T-helper 22 cell (primary cell): ENCODE measurements around the gene JAZF1.

ENCODE experiments used
- DNase-seq: peaks from one replicate; pipeline ENCODE4 v3.0.0-alpha.2; 2020; ENCODE audit warnings: low read depth

Gene JAZF1

GRCh38 chr7:28165961-28166955 is 14.3 kb downstream of the JAZF1 start:
- no peak for DNase-seq

- DNase-seq = no peak
These were observed 15.3 kb downstream of the JAZF1 start for GRCh38 chr7:28165261-28165660.

- DNase-seq = no peak
These were observed 16.6 kb downstream of the JAZF1 start for GRCh38 chr7:28163949-28164348.

- no peak for DNase-seq
These were observed 19.3 kb downstream of the JAZF1 start for GRCh38 chr7:28161331-28161730.

- DNase-seq = no peak
These were observed 20.0 kb downstream of the JAZF1 start for GRCh38 chr7:28160551-28160991.

GRCh38 chr7:28157831-28158416 is 22.7 kb downstream of the JAZF1 start:
- no peak for DNase-seq

GRCh38 chr7:28157076-28157745 is 23.4 kb downstream of the JAZF1 start:
- no peak for DNase-seq

- DNase-seq = no peak
These were observed 24.2 kb downstream of the JAZF1 start for GRCh38 chr7:28156401-28156800.

- no peak for DNase-seq
These were observed 24.6 kb downstream of the JAZF1 start for GRCh38 chr7:28155964-28156363.

GRCh38 chr7:28155019-28155660 is 25.5 kb downstream of the JAZF1 start:
- no peak for DNase-seq

- DNase-seq = no peak
These were observed 28.0 kb downstream of the JAZF1 start for GRCh38 chr7:28152594-28152993.

GRCh38 chr7:28151965-28152364 is 28.6 kb downstream of the JAZF1 start:
- no peak for DNase-seq

GRCh38 chr7:28149291-28150101 is 31.1 kb downstream of the JAZF1 start:
- DNase-seq = no peak

GRCh38 chr7:28145931-28146330 is 34.7 kb downstream of the JAZF1 start:
- DNase-seq = no peak

GRCh38 chr7:28145090-28145626 is 35.4 kb downstream of the JAZF1 start:
- DNase-seq = no peak

GRCh38 chr7:28144266-28144665 is 36.3 kb downstream of the JAZF1 start:
- DNase-seq = no peak

GRCh38 chr7:28142650-28143049 is 37.9 kb downstream of the JAZF1 start:
- no peak for DNase-seq

GRCh38 chr7:28140979-28141378 is 39.6 kb downstream of the JAZF1 start:
- DNase-seq = no peak

GRCh38 chr7:28138837-28139236 is 41.8 kb downstream of the JAZF1 start:
- no peak for DNase-seq

- DNase-seq = no peak
These were observed 43.1 kb downstream of the JAZF1 start for GRCh38 chr7:28137463-28137862.

GRCh38 chr7:28136885-28137284 is 43.7 kb downstream of the JAZF1 start:
- no peak for DNase-seq
